Stomach (tissue), 9 donors: ENCODE data around the gene ABCA5. TPM values are rescaled to one million over a fixed set of nuclear protein-coding genes. Genes with fewer than 3 reads are reported as not detected.

Experiments used
- DNase-seq, 2 donors: peaks; one replicate each; pipeline versions ENCODE4 v3.0.0 to v3.0.0-alpha.2; 2013 to 2019
- H3K27ac ChIP-seq, 5 donors: fragments of 200-600 bp in 4 of 5; sonication (generic) in 4 of 5; one replicate each; pipeline ENCODE4 v1.5.1; 2013 to 2019; ENCODE audit warnings: mild to moderate bottlenecking in 1 of 5, moderate library complexity in 1 of 5
- H3K27me3 ChIP-seq, 3 donors: fragments of 200-600 bp; sonication (generic); one replicate each; pipeline ENCODE4 v1.5.1; 2017 to 2019; ENCODE audit warnings: mixed run types in 1 of 3
- H3K36me3 ChIP-seq, 4 donors: fragments of 200-600 bp; sonication (generic); 1 replicate in 3 of 4; 2 replicates in 1 of 4; pipeline ENCODE4 v1.5.1; 2016 to 2019
- H3K4me1 ChIP-seq, 4 donors: fragments of 200-600 bp; sonication (generic); one replicate each; pipeline ENCODE4 v1.5.1; 2016 to 2019
- H3K4me3 ChIP-seq, 4 donors: fragments of 200-600 bp; sonication (generic) in 3 of 4; one replicate each; pipeline ENCODE4 v1.5.1; 2016 to 2019; ENCODE audit warnings: mild to moderate bottlenecking in 1 of 4
- H3K9me3 ChIP-seq, 4 donors: fragments of 200-600 bp; sonication (generic); one replicate each; pipeline ENCODE4 v1.5.1; 2016 to 2019
- EP300 ChIP-seq: sonication (generic); formaldehyde crosslinking; IDR thresholded peaks from one replicate; pipeline ENCODE4 v1.6.1; 2017; ENCODE audit warnings: antibody characterized with exemption
- POLR2A ChIP-seq, 4 donors: fragments of 450-650 bp; IDR thresholded peaks; one replicate each; pipeline ENCODE4 v1.6.1; 2016; ENCODE audit warnings: antibody characterized with exemption in 4 of 4, control low read depth in 2 of 4, mild to moderate bottlenecking in 1 of 4, moderate library complexity in 1 of 4
- POLR2AphosphoS5 ChIP-seq, 3 donors: sonication (generic); formaldehyde crosslinking; IDR thresholded peaks; one replicate each; pipeline ENCODE4 v1.6.1; 2016; ENCODE audit warnings: antibody characterized with exemption in 3 of 3
- WGBS, 5 donors: extraction: QIAGEN DNeasy Blood & Tissue Kit in 3 of 5; methylation state at CpG; one replicate each; pipeline versions ENCODE4 v1.1.5 to v1.1.7; 2013 to 2018; 5-methylcytosine and 5-hydroxymethylcytosine counted together
- intact Hi-C: fragments of 100-400 bp; cut with DNase I; formaldehyde crosslinking; loops from one replicate; pipeline ENCODE4 v1.15.1; 2023; ENCODE audit warnings: low total_unique reads
- polyA plus RNA-seq, 3 donors: library from polyadenylated mRNA; stranded (reverse); fragments of 200-250 nt; gene quantifications; one replicate each; pipeline ENCODE4 v1.2.3, GENCODE V29; 2013
- total RNA-seq, 5 donors: library from RNA; depleted of rRNA; stranded (reverse); fragments of >200 nt; gene quantifications; one replicate each; pipeline versions ENCODE4 v1.1.0 to v1.2.3, GENCODE V29; 2014 to 2016
- TF ChIP-seq, protein P1 (sequence below), 7 experiments: fragments of 450-650 bp in 4 of 7; fragments of 200-600 bp in 3 of 7; sonication (generic) in 3 of 7; IDR thresholded peaks; one replicate each; pipeline ENCODE4 v1.5.1; 2016 to 2019; ENCODE audit warnings: antibody characterized with exemption in 7 of 7, control low read depth in 2 of 7, mild to moderate bottlenecking in 1 of 7
- donor health status: healthy with polysubstance abuse.
- donor health status: Bipolar disorder and iron deficiency.
- donor health status: healthy.

Gene ABCA5
- total and polyA plus RNA-seq, 8 donors, result 2.1 to 80.1 (median 29.7) TPM

DNA sequence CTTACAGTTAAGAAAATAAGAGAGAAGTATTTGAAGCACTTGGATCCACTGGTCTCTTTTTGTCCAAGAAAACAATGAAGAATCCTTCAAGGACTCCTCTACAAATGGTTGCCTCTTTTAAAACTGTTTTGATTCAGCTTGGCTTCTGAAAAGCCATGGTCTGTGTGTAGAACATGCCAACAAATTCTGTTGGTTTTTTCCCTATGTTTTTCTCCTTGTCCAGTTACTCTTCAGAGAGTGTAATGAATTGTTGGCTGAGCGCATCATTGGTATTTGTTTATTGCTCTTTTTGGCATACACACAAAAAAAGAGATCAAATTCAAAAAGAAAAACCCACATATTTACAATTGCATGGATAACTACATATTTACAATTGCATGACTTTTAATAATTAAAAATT, 98.4 kb downstream of the ABCA5 start, which contains the start of gene ABCA10:
Gene ABCA10, minus strand, starts transcription at position 249 of the 400 bp plus-strand sequence. CDS start 3,466 bp downstream, outside the sequence.
- peak within 1 kb of the TSS in 1 of 5 donors; percentile 27 for H3K27ac ChIP-seq
- H3K4me1 ChIP-seq, result no peaks in the 10 kb centered on the region
- peak within 1 kb of the TSS in 2 of 4 donors; percentile 10 to 11 for H3K4me3 ChIP-seq
- TF ChIP-seq POLR2A (IDR thresholded peaks at IDR 0.05) (no peak), POLR2AphosphoS5 (IDR thresholded peaks at IDR 0.05) (no peak), EP300 (no peak)
- TF ChIP-seq, protein P1, sequence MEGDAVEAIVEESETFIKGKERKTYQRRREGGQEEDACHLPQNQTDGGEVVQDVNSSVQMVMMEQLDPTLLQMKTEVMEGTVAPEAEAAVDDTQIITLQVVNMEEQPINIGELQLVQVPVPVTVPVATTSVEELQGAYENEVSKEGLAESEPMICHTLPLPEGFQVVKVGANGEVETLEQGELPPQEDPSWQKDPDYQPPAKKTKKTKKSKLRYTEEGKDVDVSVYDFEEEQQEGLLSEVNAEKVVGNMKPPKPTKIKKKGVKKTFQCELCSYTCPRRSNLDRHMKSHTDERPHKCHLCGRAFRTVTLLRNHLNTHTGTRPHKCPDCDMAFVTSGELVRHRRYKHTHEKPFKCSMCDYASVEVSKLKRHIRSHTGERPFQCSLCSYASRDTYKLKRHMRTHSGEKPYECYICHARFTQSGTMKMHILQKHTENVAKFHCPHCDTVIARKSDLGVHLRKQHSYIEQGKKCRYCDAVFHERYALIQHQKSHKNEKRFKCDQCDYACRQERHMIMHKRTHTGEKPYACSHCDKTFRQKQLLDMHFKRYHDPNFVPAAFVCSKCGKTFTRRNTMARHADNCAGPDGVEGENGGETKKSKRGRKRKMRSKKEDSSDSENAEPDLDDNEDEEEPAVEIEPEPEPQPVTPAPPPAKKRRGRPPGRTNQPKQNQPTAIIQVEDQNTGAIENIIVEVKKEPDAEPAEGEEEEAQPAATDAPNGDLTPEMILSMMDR (IDR thresholded peaks at IDR 0.05), result no peak
- intact Hi-C loops, result no loop called here
- DNase-seq, result peak in 1 of 2 donors; percentile 28
- peaks cover 0 to 29% (median 4%) of the 10 kb centered on the region in 4 donors for H3K9me3 ChIP-seq
- H3K36me3 ChIP-seq, result no peaks in the 10 kb centered on the region
- 65 to 79% (median 74%) methylated on average over 1 of the region's 1 CpG for WGBS, 5 donors
- no peaks in the 10 kb centered on the region for H3K27me3 ChIP-seq

DNA sequence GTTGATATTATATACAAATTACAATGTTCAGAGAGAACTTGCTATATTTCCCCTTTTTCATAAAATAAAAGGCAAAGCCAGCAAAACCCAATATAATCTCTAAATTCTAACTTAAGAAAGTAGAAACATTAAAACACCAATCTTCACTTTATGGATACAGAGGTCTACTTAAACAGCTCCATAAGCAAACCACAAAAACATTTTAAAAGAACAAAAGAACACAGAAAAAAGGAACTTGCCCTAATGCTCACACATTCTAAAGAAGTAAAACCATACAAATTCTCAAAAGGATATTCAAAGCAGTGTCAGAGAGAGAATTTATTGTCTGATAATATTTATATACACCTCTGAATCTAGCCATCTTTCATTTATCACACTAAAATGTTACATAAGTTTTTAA, 98.9 kb downstream of the ABCA5 start:
- no peak for TF ChIP-seq POLR2A (IDR thresholded peaks at IDR 0.05)
- no peak for TF ChIP-seq POLR2AphosphoS5 (IDR thresholded peaks at IDR 0.05)
- TF ChIP-seq EP300, result no peak
- TF ChIP-seq, protein P1 (IDR thresholded peaks at IDR 0.05), result no peak
- Histone ChIP-seq H3K4me3 (peak overlapping the region in 1 of 4 donors; percentile 11), H3K27me3 (no peaks in the 10 kb centered on the region), H3K9me3 (peaks cover 0 to 25% (median 4%) of the 10 kb centered on the region in 4 donors), H3K36me3 (no peaks in the 10 kb centered on the region), H3K27ac (peak overlapping the region in 1 of 5 donors; percentile 27), H3K4me1 (no peaks in the 10 kb centered on the region)
- intact Hi-C loops, result no loop called here
- DNase-seq, result no peak

DNA sequence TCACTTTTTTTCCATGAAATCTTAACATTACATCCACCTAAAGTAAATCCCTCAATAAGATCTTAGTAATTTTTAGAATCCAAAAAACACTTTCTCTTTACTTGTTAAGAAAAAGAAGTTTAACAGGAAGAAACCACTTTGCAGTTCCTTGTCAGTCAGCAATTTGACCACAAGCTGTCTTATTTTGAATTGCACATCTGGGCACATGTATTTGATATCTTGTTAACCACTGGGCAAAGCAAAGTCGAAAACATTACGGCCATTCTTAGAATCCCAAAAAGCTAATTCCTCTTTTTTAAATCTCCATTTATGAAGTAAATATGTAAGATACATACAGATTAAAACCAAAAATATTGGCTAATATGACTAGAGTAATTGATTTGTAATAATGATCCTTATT, 99.4 kb downstream of the ABCA5 start:
- peaks cover 0 to 20% (median 2%) of the 10 kb centered on the region in 4 donors for H3K9me3 ChIP-seq
- H3K4me1 ChIP-seq, result no peaks in the 10 kb centered on the region
- WGBS, 5 donors, result 62 to 76% (median 71%) methylated on average over 2 of the region's 2 CpGs
- DNase-seq, result peak in 1 of 2 donors; percentile 23
- TF ChIP-seq, protein P1 (IDR thresholded peaks at IDR 0.05), result no peak
- TF ChIP-seq POLR2A (IDR thresholded peaks at IDR 0.05), result no peak
- no peak for TF ChIP-seq POLR2AphosphoS5 (IDR thresholded peaks at IDR 0.05)
- TF ChIP-seq EP300, result no peak
- peak overlapping the region in 2 of 4 donors; percentile 10 to 11 for H3K4me3 ChIP-seq
- no peaks in the 10 kb centered on the region for H3K27me3 ChIP-seq
- peak overlapping the region in 1 of 5 donors; percentile 27 for H3K27ac ChIP-seq
- H3K36me3 ChIP-seq, result no peaks in the 10 kb centered on the region
- intact Hi-C loops, result no loop called here

DNA sequence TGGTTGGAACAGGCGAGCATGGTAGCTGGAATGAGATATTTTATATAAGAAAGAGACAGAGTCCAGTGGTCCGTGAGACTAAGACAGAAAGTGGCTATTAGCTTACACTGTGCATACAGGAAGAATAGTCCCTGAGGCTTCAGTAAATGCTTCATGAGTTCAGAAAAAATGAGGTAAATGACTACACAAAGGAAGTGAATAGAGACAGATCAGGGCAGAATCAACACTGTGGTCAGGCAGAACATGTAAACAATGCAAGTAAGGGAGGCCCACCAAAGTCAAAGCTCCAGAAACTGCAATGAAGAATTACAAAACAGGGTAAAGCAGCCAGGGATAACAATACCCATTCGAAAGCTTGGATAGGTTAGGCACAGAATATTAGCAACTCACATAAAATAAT, 103.1 kb downstream of the ABCA5 start:
- intact Hi-C loops, result no loop called here
- Histone ChIP-seq H3K4me3 (no peak overlapping the region), H3K27me3 (no peaks in the 10 kb centered on the region), H3K4me1 (no peaks in the 10 kb centered on the region), H3K36me3 (peaks cover 0 to 12% (median 9%) of the 10 kb centered on the region in 4 donors), H3K27ac (no peak overlapping the region), H3K9me3 (no peaks in the 10 kb centered on the region)
- DNase-seq, result peak in 1 of 2 donors; percentile 42
- WGBS, 5 donors, result 78 to 91% (median 86%) methylated on average over 3 of the region's 3 CpGs
- TF ChIP-seq, protein P1 (IDR thresholded peaks at IDR 0.05), result no peak
- TF ChIP-seq EP300, result no peak
- no peak for TF ChIP-seq POLR2AphosphoS5 (IDR thresholded peaks at IDR 0.05)
- no peak for TF ChIP-seq POLR2A (IDR thresholded peaks at IDR 0.05)
